HS-5 (cell line): ENCODE data around the gene CPZ.

Source experiments
- DNase-seq: peaks from one replicate; pipeline ENCODE4 v3.0.0-alpha.2; 2012; ENCODE audit warnings: low read depth

CPZ gene

DNA sequence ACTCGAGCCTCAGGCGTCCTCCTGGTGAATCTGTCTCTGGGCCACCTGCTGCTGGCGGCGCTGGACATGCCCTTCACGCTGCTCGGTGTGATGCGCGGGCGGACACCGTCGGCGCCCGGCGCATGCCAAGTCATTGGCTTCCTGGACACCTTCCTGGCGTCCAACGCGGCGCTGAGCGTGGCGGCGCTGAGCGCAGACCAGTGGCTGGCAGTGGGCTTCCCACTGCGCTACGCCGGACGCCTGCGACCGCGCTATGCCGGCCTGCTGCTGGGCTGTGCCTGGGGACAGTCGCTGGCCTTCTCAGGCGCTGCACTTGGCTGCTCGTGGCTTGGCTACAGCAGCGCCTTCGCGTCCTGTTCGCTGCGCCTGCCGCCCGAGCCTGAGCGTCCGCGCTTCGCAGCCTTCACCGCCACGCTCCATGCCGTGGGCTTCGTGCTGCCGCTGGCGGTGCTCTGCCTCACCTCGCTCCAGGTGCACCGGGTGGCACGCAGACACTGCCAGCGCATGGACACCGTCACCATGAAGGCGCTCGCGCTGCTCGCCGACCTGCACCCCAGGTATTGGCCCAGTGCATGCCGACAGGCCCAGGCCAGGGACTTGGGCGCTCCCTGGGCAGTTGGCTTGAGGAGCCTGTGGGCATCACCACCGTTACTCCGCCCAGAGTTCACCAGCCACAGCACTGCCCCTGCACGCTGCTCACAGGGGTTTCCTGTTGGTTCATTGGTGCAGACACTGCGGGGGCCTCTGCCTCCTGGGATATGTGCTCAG lies 11.3 kb upstream of the CPZ start:
- no peak for DNase-seq

DNA sequence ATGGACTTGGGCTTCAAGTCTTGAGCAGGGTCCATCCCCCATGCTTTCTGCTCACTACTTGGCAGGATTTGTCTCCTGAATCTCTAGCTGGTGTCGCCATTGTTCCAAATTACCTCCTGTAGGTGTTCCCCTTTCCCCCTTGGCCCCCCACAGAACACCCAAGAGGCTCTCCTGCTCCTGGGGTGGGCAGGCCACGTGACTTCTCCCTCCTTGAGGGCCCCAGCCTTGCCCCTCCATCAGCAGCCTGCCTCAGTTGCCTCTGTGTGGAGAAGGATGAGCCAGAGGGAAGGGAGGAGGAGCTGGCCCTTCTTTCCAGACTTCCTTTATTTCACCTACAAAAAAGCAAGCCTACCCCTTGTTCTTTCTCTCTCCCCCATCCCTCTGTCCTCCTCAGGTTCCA lies 10.5 kb upstream of the CPZ start:
- DNase-seq: no peak

DNA sequence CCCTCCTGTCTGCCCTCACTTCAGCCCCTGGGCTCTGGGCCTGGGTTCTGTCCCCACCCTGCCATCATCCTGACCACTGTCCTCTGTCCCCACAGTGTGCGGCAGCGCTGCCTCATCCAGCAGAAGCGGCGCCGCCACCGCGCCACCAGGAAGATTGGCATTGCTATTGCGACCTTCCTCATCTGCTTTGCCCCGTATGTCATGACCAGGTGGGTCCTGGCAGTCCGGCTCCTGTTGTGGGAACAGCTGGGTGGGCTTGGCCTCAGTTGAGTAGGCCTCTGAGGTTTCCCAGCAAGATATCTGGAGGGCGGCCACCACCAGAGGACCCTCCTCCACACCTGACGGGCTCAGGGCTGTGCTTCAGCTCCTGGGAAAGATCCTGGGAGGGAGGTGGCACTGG lies 10.1 kb upstream of the CPZ start:
- DNase-seq: no peak

DNA sequence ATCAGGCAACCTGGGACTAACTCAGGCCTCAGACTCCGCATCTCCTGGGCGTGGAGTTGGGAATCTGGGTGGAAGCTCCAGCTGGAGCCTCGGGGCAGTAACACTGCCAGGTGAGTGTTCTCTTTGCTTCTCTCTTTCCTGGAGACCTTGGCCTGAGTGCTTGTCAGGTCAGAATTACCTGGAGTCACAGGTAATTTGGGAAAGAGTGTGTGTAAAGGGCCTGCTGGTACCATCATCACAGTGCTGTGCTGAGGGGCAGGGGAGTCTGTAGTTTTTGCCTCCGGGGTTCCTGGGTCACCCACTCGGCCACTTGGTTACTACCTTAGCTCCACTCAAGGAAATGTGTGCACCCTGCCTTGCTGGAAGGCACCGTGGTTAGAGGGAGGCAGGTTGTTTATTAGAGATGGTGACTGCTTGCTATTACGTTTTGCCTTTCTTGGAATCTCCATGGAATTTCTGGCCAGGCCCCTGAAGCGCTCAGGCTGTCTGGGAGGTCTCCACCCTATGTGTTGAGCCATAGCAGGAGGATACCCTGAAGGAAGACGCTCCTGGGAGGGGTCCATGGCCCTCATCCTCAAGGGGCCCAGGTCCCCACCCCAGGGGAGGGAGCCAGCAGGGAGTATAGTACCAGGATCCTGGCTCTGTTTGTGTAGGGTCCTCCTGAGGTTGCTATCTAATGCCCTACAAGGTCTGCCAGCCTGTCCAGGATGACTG lies 9.5 kb upstream of the CPZ start:
- DNase-seq: no peak

DNA sequence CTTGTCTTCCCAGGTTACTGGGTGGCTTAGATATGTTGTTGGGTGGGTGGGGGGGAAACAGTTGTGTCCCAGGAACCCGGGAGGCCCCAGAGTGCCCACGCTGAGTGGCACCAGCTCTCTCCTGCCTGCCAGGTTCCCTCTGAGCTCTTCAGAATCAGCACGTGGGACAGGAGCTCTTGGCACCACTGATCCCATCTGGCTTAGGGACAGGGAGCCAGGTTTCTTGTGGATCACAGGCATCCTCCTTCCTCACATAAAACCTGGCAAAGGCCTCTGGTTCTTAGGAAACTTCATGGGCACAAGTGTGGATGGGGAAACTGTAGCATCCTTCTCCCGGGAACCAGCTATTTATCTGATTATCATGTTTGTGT lies 8.9 kb upstream of the CPZ start:
- DNase-seq: no peak

- no peak for DNase-seq
These were observed 7.4 kb upstream of the CPZ start for GRCh38 chr4:8585186-8585585.

- DNase-seq: no peak
These were observed 6.8 kb upstream of the CPZ start for GRCh38 chr4:8585721-8586212.

DNA sequence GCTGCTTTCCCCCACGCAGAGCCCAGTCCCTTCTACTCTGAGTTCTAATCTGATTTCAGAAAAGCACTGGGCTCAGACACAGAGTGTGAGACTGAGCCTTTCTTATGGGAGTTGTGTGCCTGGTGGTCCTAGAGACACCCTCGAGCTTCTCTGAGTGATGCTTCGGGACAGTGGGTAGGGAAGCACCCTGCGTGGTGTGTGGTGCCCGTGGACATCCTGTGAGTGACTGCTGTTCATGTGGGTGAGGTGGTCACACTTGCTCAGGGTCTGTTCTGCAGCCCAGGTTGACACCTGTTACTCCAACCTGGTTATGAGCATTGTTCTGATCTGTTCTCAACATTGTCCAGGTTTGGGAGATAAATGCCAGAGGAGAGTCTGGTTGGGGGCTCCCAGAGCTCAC lies 6.3 kb upstream of the CPZ start:
- DNase-seq: no peak

GRCh38 chr4:8586671-8587468 lies 5.7 kb upstream of the CPZ start:
- no peak for DNase-seq

GRCh38 chr4:8587469-8588195 lies 4.9 kb upstream of the CPZ start:
- no peak for DNase-seq

DNA sequence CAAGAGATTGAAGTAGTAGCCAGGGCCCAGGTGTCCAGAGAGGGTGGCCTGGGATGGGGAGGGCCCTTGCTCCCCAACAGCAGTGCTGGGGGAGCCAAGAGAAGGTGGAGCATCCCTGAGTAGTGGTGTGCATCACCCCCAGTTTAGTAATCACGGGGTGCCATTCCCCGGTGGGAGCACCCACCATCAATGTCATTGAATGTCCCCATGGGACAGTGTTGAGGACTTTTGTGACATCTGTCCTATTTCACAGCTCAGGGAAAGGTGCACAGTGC lies 4.4 kb upstream of the CPZ start:
- no peak for DNase-seq

DNA sequence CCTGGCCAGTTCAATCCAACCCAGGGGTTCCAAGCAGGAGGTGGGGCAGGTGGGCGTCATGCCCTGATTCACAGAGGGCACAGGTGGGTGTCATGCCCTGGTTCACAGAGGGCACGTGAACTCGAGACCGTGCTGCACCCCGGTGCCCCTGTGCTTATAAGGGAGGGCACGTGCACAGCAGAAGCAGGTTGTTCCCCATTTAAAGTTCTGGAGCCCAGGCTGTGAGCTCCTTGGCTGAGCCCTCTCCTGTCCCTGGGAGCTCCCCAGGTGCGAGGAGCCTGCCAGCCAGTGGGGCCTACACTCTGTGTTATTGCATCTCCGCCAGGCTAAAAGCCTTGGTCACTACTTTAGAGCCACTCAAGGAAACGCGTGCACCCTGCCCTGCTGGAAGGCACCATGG lies 3.2 kb upstream of the CPZ start:
- DNase-seq: no peak

DNA sequence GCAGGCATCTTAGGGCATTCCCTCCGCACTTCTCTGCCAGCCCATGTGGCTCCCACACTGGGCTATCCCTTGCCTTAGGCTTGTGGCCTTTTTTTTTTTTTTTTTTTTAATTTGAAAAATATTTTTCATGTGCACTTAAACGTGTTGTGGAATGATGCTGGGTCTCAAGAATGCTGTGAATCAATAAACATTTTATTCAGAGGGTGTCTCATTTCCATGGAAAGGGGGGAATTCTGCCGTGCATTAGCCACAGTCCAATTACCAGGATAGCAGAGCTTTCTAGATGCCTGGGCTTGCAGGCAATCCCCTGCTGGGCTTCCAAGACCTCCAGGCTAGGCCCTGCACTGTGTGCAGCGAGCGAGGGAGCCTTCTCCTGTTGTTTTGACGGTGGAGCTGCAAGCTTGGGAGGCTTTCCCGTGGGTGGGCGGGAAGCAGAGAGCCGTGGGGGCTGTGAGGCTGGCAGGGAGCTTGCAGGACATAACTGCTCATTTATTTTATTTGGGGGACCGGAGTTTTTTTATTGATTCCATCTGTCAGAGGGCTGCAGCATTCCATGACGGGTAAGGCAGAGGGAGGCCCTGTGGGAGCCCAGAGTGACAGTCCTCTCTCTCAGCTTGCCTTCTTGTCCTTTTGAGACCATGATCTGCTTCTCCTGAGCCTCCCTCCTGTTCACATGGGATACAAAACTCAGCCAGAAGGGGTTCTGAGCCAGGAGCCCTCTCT lies 2.6 kb upstream of the CPZ start:
- DNase-seq: no peak

DNA sequence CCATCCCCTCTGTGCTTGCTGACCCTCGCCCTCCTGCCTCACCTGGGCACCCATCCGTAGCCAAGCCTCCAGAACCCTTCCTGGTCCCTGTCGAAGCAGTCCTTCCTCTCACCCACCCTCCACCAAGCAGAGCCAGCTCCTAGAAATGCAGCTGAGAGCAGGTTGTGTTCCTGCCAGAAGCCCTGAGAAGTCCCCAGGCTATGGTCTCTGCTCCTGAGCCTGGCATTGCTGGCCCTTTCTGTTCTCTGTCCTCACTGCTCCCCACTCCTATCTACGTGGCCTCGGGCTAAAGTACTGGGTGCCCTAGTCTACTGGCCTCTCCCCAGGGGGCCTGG lies 2.1 kb upstream of the CPZ start:
- no peak for DNase-seq

DNA sequence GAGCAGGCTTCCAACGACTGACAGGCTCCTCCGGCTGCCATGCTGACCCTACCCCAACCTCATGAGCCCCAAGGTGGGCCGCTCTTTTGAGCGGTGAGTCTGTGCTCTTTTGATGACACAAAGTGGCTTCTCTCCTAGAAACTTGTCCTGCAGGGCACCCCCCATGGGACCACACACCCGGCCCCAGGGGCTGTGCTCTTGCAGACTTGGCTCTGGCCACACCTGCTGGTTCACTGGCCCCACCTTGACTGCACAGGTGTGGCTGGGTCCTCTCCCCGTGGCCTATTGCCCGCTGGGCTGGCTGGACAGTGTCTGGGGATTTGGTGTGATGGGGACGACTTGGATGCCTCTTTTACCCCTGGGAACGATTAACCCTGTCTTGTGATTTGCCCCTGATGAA lies 1.5 kb upstream of the CPZ start:
- DNase-seq: no peak

- DNase-seq: no peak
These were observed 769 bp upstream of the CPZ start for GRCh38 chr4:8591626-8592365.

- no peak for DNase-seq
These were observed 915 bp downstream of the CPZ start for GRCh38 chr4:8593264-8594096.

DNA sequence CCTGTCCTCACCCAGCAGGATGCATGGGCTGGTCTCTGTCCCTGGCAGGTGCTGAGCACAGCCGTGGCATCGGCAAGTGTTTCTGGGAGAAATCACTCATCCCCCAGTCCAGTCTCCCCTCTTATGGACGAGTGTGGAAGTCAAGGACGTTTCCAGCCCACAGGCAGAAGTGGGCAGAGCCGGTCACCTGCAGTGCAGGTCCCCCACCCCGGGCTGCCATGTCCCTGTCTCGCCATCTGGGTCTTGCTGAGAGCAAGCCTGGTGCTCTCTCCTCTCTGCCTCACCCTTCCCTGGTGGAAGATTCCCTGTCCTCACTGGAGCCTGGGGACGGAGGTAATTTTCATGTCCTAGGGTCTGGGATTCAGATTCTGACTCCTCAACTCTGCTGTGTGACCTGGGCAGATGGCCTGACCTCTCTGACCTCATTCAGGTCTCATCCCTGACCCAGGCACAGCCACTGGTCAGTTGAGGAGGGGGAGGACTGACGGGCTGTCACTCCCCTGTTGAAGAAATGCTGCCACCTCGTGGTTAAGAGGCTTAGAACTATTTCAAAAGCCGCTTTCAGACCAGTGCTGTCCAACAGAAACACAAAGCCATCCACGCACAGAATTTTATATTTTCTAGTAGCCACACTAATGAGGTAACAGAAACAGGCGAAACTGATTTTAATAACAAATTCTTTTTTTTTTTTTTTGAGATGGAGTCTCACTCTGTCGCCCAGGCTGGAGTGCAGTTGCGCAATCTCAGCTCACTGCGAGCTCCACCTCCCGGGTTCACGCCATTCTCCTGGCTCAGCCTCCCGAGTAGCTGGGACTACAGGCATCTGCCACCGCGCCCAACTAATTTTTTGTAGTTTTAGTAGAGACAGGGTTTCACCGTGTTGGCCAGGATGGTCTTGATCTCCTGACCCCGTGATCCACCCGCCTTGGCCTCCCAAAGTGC lies 1.8 kb downstream of the CPZ start:
- peak; percentile 50 for DNase-seq
